NT2/D1 (cell line): ENCODE results near the gene GGNBP2.

Source experiments
- DNase-seq: peaks from one replicate; pipeline ENCODE4 v3.0.0-alpha.2; 2011; ENCODE audit warnings: low read depth, low spot score
- H3K27me3 ChIP-seq: 2 replicates; pipeline ENCODE4 v1.6.0; 2011; ENCODE audit warnings: mild to moderate bottlenecking; ENCODE audit not compliant: insufficient read length, insufficient read depth
- H3K36me3 ChIP-seq: 2 replicates; pipeline ENCODE4 v1.6.1; 2011; ENCODE audit warnings: mild to moderate bottlenecking, low read length, mixed read lengths; ENCODE audit not compliant: insufficient read depth, insufficient read length
- H3K4me1 ChIP-seq: 2 replicates; pipeline ENCODE4 v1.5.1; 2011; ENCODE audit not compliant: insufficient read depth, insufficient read length
- H3K4me3 ChIP-seq: 2 replicates; pipeline ENCODE4 v1.5.1; 2011; ENCODE audit warnings: low read depth; ENCODE audit not compliant: insufficient read length
- H3K9ac ChIP-seq: 2 replicates; pipeline ENCODE4 v1.6.0; 2011; ENCODE audit warnings: low read depth; ENCODE audit not compliant: insufficient read length
- H3K9me3 ChIP-seq: 2 replicates; pipeline ENCODE4 v1.5.1; 2011; ENCODE audit warnings: mild to moderate bottlenecking, low read length; ENCODE audit not compliant: insufficient read depth
- SUZ12 ChIP-seq: IDR thresholded peaks from 2 replicates; pipeline ENCODE4 v1.6.1; 2011; ENCODE audit not compliant: insufficient read length, insufficient read depth; ENCODE audit errors: extremely low read depth
- YY1 ChIP-seq: IDR thresholded peaks from 2 replicates; pipeline ENCODE4 v1.6.1; 2011; ENCODE audit not compliant: insufficient read length, insufficient read depth
- ZNF274 ChIP-seq: IDR thresholded peaks from 2 replicates; pipeline ENCODE4 v1.6.1; 2011; ENCODE audit warnings: mild to moderate bottlenecking, low read depth, low read length

Gene GGNBP2

DNA sequence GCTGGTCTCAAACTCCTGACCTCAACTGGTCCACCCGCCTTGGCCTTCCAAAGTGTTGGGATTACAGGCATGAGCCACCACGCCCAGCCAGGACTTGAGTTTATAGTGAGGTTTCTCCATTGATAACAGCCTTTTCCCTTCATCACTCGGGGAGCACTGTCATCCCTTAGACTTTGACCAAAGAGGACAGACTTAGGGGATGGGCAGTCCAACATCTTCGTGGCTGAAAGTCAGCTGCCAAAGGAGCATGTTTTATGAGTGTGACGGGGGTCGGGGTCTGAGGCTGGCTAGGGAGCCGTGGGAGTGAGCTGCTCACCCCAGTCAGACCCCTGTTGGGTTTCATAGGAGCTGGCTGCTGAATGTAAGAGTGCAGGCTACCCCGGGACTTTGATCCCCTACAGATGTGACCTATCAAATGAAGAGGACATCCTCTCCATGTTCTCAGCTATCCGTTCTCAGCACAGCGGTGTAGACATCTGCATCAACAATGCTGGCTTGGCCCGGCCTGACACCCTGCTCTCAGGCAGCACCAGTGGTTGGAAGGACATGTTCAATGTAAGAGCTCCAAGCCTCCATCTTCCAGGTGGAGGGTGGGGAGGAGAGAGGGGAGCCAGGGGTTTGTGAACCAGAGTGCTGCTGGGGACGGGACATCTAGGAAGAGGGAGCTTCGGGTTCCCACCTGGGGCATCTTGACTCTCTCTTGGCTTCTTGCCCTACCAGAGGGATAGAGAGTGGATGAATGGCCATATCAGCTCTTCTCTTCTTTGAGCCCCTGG, 50.1 kb downstream of the GGNBP2 start:
- peaks cover 44% of the 10 kb centered on the region for H3K36me3 ChIP-seq
- no peaks in the 10 kb centered on the region for H3K9me3 ChIP-seq
- TF ChIP-seq YY1 = no peak
- H3K27me3 ChIP-seq = no peaks in the 10 kb centered on the region
- peaks cover 8% of the 10 kb centered on the region for H3K4me1 ChIP-seq
- no peak overlapping the region for H3K9ac ChIP-seq
- no peak overlapping the region for H3K4me3 ChIP-seq
- no peak for DNase-seq

GRCh38 chr17:36597226-36597625, 52.5 kb downstream of the GGNBP2 start:
- no peak for TF ChIP-seq SUZ12
- no peak for TF ChIP-seq ZNF274
- no peak for TF ChIP-seq YY1
- Histone ChIP-seq H3K9me3 (no peaks in the 10 kb centered on the region), H3K27me3 (no peaks in the 10 kb centered on the region), H3K9ac (no peak overlapping the region), H3K4me1 (peaks cover 13% of the 10 kb centered on the region), H3K36me3 (peaks cover 45% of the 10 kb centered on the region), H3K4me3 (no peak overlapping the region)
- no peak for DNase-seq

DNA sequence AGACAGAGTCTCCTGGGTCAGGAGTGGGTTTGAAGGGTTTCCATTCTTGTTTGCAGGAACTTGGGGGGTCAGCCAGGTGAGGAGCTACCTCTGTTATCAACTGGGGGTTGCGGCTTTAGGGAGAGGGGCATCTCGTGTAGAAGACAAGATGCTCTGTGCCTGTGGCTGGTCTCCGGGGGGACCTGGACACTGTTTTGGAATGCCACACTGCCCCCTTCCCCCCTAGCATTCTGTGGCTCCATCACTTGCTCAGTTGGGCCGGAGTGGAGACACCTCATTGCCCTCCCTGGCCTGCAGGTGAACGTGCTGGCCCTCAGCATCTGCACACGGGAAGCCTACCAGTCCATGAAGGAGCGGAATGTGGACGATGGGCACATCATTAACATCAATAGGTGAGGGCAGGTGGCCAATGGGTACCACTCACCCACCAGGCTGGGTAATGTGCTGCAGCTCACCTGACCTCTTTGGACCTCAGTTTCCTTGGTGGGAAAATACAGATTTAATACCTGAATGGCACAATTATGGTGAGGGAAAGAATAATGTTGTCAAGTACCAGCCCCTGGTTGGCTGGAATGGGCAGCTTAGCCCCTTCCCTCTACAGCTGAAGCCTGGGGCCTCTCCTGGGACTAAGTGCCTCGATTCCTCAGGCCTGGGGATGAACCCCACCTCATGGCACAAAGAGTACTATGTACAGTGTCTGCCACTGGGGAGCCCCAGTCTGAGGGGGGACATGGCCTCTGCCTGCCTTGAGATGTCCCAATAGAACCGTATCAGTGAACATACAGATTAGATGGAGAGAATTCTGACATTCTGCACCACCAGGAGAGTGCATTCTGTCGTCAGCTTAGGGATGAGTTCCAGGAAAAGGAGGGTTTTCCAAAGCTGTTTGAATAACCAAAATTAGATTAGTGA, 53.4 kb downstream of the GGNBP2 start:
- Histone ChIP-seq H3K36me3 (peaks cover 45% of the 10 kb centered on the region), H3K4me3 (no peak overlapping the region), H3K9me3 (no peaks in the 10 kb centered on the region), H3K4me1 (peaks cover 10% of the 10 kb centered on the region), H3K9ac (no peak overlapping the region), H3K27me3 (no peaks in the 10 kb centered on the region)
- DNase-seq = no peak
- TF ChIP-seq YY1 = no peak
- no peak for TF ChIP-seq ZNF274
- TF ChIP-seq SUZ12 = no peak

DNA sequence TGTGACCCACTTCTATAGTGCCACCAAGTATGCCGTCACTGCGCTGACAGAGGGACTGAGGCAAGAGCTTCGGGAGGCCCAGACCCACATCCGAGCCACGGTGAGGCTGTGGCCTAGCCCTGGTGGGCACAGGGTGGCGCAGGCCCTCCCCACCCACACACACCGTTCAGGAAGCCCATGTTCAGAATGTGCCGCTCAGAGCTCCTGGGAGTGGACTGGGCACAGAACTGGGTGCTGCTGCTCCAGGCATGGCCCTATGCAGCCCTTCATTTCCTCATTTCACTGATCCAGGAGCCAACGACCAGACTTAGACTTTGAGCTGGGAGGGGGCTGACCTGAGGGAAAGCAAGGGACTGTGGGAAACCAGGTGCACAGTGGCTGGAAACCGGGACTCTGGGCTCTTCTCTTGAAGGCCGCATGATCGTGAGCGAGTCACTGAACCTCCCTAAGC, 54.3 kb downstream of the GGNBP2 start:
- no peak overlapping the region for H3K9ac ChIP-seq
- H3K36me3 ChIP-seq = peaks cover 49% of the 10 kb centered on the region
- no peaks in the 10 kb centered on the region for H3K9me3 ChIP-seq
- H3K4me3 ChIP-seq = no peak overlapping the region
- no peaks in the 10 kb centered on the region for H3K27me3 ChIP-seq
- TF ChIP-seq SUZ12 (no peak), YY1 (no peak), ZNF274 (no peak)
- peaks cover 7% of the 10 kb centered on the region for H3K4me1 ChIP-seq
- DNase-seq = no peak

GRCh38 chr17:36599546-36600250, 55.0 kb downstream of the GGNBP2 start:
- H3K4me3 ChIP-seq = no peak overlapping the region
- no peaks in the 10 kb centered on the region for H3K27me3 ChIP-seq
- TF ChIP-seq SUZ12 = no peak
- TF ChIP-seq ZNF274 = no peak
- TF ChIP-seq YY1 = no peak
- no peak overlapping the region for H3K9ac ChIP-seq
- peaks cover 8% of the 10 kb centered on the region for H3K4me1 ChIP-seq
- DNase-seq = no peak
- H3K9me3 ChIP-seq = no peaks in the 10 kb centered on the region
- peaks cover 50% of the 10 kb centered on the region for H3K36me3 ChIP-seq

- peaks cover 45% of the 10 kb centered on the region for H3K36me3 ChIP-seq
- H3K27me3 ChIP-seq = no peaks in the 10 kb centered on the region
- DNase-seq = no peak
- H3K9ac ChIP-seq = peak overlapping the region; percentile 99
- H3K9me3 ChIP-seq = no peaks in the 10 kb centered on the region
- H3K4me3 ChIP-seq = peak overlapping the region; percentile 91
- TF ChIP-seq YY1 = no peak
- no peak for TF ChIP-seq ZNF274
- no peak for TF ChIP-seq SUZ12
- peaks cover 8% of the 10 kb centered on the region for H3K4me1 ChIP-seq
Observed at GRCh38 chr17:36600465-36600864, 55.7 kb downstream of the GGNBP2 start.
